SW480 (cell line): ENCODE measurements around the gene PHETA1.

ENCODE experiments used
- DNase-seq: peaks from one replicate; pipeline ENCODE4 v3.0.0-alpha.2; 2016; ENCODE audit warnings: low spot score

PHETA1 gene

DNA sequence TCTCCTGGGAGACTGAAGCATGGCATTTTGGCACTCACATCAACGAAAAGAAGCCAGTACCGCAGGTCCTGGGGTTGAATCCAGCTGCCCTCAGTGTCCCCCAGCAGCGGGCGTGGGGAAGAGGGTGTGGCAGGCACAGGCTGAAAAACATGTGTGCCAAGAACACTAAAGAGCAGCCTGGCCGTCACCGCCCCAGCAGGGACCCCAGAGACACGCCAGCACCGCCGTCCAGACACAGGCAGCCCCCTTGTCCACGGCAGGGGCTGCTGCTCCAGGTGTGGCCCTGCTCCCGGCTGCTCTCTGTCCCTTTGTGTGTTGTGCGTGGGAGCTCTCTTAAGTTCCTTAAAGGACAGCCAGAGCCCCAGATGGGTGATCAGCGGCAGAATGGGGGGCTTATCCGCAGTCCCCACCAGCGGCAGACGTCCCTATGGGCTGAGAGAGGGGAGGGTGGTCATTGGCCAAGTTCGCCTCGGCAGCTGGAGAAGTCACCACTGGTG lies 556 bp downstream of the PHETA1 start:
- no peak for DNase-seq

DNA sequence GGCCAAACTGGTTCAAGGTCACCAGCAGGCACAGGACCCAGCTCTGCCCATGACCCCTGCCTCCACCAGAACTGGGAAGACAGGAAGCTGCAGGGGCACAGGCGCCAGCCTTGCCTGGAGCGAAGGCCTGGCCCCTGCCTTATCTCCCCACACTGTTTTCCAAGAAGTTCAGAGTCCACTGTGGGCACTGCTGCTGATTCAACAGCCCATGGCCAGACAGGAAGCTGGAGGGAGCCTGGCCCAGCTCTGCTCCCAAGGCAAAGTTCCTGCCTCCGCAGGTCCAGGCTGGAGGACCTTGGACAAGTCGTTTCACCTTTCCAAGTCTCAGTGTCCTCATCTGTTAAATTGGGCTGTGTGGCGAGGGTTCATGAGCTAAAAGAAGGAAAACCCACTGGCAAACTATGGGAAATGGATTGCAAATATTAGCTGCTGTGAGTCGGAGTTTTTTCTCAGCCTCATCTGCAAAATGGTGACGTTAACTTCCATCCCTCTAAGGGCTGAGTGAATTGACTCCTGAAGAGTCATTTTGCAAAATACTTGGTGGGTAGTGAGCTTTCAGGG lies 1.2 kb downstream of the PHETA1 start:
- DNase-seq = no peak

DNA sequence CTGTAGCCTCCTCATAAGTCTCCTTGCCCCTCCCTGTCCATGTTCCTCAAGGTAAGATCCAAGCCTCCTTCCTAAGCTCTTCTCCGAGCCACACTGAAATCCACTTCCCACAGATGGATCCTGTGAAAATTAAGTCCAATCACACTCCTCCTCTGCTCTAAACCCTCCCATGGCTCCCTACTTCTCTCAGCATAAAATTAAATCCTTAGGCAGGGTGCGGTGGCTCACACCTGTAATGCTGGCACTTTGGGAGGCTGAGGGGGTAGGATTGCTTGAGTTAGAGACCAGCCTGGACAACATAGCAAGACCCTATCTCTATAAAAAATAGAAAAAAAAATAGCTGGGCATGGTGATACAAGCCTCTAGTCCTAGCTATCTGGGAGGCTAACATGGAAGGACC lies 2.3 kb downstream of the PHETA1 start:
- no peak for DNase-seq

DNA sequence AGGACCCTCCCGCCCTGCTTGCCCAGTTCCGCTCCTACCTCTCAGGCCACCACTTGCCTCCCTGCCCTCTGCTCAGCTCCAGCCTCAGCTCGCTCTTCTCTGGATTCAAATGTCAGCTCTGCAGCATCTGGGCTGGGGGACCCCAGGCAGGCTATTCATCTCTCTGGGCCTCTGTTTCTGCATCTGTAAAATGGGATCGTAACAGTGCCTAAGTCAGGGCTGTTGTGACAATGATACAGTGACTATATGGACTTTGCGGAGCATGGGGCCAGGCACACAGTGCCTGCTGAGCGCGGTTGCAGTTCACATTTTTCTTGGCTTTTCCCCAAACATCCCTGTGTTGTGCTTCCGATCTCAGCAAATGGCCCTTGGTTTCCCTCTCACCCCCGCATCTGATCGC lies 2.8 kb downstream of the PHETA1 start:
- DNase-seq = no peak

DNA sequence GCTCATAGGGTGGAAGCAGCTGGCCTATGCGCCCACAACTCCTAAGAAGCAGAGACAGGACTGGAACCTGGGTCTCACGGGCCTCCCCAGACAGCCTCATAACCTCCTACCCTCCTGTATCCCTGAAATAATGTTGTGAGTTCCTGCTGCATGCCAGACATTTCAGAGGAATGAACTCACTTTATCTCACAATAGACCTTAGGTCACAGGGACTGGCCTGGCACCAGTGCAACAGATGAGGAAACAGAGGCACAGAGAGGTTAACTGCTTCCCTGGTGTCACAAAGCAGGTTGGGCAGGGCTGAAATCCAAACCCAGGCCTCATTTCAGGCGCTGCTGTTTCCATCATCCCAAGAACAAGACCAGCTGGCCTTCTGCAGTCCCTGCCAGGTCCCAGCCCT lies 5.3 kb downstream of the PHETA1 start:
- no peak for DNase-seq

DNA sequence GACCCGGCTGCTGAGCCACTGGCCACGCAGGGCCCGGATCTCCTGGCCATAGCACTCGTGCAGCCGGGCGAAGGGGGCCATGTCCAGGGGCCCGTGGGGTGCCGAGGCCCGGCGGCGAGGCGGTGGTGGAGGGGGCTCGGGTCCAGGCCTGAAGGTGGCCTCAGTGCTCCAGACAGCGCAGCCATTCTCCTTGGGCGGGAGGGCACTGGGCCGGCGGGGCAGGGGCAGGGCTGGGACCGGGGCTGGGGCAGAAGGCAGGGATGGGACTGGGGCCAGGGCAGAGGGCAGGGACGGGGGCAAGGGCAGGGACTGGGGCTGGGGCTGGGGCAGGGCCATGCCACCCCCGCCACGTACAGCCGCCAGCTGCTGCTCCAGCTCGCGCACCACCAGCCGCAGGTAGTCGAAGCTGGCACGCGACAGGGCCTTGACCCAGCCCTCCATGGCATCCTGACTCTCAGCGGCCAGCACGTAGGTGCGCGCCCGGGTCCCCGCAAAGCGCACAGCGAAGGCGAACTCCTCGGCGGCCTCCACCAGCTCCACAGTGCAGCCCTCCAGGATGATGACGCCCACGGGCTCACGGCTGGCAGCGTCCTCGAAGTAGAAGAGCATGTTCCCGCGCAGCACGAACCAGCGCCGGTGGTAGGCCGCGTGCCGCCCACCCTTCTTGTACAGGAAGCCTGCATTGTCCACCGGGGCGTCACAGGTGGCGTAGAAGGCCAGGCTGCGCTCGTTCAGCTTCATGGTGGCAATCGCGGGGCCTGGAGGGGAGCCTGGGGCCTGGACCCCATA lies 6.0 kb downstream of the PHETA1 start:
- DNase-seq = no peak

DNA sequence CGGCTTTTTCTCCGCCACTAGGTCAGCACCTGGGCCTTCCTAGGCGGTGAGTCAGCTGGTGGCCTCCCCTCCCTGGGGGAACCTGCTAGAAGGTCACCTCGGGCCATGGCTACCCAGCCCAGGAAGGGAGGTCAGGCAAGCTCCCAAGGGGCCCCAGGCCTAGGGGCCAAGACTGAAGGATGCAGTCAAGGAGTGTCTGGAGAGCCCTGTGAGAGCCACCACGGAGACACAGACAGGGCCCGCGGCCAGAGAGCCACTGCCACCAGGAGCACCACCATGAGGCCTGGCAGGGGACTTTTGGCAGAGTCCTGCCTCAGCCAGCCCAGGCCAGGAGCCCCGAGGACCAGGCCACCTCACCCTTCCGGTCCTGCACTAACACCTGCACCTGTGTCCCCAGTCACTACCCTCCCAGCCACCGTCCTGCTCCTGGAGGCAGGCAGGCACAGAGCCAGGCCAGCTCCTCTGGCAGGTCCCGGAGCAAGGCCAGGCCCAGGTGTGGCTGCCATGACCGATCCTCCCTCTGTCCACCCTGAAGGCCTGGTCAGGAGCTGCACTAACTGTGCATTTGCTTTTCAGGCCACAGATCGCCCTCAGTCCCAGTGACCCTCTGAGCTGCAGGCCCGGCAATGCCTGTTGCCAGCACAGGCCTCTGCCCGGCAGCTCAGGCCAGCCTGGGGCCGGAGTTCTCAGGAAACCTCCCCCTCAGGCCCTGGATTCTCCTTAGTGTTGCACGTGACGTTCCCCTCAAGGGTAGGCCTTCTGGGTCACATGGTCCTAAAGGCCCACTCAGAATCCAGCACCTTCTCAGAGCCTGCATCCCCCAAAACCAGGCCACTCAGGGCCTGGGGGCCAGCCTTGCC lies 6.9 kb downstream of the PHETA1 start:
- DNase-seq = no peak

DNA sequence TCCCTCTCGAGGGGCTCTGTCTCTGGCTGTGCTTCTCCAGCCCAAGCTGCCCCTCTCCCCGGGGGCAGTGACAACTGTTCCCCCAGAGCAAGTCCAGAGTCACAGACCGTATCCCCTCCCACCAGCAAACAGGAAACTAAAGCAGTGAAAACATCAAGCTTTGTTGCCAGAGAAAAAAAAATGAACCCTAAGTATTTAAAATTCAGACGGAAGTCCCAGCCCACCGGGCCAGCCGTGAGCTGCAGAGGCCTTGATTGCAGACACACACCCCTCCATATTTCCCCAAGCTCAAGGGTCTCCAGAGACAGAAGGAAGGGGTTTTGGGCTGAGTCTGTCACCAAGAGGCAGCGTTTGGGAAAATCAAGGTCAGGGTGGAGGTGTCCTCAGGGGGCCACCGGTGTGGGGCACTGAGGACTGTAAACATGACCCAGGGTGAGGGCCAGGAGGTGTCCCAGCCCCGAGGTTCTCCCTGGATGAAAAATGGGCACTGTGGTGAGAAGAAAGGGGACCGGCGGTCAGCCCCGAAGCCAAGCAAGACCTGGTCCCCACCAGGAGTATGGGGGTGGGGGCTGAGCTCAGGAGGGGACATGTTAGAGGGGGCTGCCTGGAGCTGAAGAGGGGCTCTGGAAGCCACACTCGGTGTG lies 7.7 kb downstream of the PHETA1 start:
- no peak for DNase-seq

DNA sequence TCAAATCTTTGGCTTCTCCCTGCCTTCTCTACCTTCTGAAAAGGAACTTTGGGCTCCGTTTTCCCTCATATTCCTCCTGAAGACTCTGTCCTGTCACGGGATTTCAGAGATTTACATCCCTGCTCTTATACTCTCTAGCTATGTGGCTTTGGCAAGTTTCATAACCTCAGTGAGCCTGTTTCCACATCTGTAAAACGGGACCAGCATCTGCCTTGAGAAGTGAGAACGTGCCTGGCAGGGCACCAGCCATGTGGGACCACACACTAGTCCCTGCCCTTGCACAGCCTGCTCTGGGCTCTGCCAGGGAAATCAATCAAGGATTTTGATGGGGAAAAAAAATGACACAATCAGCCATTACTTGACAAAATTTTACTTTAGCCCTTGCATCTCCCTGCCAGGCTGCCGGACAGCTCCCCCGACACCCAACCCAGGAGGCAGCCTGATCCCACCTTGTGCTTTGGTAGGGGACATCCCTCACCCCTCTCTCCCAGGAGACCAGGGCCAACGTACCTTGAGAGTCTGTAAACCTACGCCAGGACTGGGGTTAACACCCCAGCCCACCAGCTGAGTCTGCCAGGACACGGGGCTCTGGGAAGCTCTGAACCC lies 8.5 kb downstream of the PHETA1 start:
- no peak for DNase-seq

DNA sequence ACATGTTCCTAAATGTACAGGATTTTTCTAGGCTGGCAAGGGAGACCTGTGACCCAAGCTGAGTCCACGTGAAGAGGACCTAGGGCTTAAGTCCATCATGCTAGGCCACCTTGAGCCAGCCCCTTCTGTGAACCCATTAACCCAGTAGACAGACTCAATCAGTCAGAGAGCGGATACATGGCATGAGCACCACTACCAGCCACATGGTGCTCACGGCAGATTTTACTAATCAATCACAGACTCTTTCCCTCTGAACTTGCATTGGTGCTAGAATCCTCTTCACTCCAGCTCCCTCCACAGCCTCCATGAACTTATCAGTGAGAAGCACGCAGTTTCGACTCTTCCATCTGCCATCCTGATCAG lies 9.0 kb downstream of the PHETA1 start:
- DNase-seq = no peak

DNA sequence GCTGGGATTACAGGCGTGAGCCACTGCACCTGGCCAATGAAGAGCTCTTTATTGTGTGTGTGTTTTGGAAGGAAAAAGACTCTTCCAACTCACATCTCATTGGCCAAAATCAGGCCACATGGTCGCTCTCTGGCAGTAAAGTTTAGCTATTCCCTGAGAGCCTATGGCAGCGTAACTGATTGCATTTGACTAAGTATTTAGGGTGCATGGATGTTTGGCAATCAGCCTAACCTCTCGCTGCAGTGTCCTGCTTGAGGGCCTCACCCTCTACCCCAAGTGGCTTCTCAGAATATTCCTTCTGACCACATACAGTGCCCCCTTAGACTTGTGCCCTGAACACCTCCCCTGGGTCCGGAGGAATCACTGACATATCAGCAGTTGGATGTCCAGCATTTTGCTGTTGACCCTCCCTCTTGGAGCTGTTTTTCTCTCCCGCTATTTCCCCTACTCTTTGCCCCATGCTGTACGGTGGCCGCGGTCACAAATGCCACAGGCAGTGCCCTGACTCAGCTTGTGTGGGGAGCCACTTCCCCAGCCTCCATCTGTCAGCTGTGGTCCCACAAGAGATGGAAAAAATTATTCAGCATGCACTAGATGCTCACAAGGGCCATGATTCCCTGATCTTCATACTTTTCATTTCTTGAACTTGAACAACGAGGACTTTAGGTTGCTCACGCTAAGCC lies 9.5 kb downstream of the PHETA1 start:
- DNase-seq = no peak

DNA sequence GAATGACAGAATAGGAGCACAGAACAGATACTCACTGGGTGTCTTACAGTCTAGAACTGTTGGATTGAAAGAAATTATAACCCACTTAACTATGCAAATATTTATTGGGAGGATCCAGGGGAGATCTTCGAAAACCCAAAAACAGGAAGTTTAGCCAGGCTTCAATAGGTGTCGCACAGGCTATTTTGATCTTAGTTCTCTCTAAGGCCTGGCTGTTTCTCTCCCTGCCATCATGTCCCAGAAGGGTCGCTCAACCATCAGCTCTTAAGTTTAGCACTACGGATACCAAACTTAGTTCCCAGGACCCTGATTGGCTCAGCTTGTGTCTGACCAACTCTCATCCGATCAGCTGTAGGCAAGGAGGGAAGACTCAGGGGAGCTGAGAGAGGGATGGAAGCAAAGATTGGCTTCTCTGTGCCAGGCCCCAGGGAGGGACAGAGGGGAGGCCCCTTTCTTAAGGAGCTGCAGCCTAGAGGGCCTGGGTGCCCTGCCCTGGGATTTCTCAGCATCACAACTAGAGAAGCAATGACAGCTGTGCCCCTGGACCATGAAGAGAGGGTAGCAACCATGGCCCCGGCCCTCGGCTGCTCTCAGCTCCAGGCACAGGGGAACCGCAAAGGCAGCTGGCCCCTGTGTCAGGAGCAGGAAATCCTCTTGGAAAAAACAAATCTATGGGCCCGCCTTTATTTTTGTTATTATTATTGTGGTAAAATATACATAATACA lies 13.5 kb downstream of the PHETA1 start:
- DNase-seq = no peak

DNA sequence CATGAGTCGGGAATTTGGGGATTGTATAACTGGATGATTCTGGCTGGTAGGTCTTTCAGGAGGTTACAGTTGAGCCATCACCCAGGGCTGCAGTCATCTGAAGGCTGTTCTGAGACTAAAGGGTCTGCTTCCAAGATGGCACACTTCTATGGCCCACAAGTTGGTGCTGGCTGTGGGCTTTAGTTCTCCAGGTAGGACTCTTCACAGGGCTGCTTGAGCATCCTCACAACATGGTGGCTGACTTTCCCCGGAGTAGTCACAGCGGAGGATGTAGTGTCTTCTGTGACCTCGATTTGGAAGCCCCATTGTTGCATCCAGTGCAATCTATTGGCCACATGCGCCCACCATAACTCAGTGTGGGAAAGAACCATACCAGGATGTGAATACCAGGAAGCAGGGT lies 14.4 kb downstream of the PHETA1 start:
- DNase-seq = no peak

DNA sequence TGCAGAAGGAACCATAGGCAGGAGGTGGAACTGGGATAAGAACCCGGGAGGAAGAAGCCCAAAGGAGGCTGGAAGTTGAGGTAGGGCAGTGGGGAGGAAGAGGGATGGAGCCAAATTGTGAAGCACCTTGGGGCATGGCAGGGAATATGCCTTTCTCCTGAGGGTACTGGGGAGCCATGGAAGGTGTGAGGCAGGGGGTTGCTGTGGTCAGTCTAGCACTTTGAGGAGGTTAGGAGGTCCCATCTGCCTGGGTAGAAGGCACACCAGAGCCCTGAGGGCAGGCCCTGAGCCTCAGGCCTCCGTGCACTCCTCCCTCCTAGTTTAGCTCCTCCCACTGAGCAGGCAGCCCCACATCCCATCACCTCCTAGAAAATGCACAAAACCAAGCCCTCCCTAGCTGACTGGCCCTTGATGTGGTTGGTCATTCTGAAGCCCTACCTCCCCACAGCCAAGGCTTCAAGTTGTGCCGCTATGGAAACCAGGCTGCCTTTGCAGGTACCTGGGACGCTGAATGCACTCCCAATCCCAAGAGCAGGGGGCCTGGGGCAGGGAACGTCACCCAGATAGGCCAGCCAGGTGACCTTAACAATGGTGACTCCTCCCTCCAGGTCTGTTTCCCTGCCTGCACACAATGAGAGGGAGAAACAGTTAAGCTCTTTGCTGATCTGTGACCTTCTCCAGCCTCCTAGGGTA lies 15.1 kb downstream of the PHETA1 start:
- no peak for DNase-seq

DNA sequence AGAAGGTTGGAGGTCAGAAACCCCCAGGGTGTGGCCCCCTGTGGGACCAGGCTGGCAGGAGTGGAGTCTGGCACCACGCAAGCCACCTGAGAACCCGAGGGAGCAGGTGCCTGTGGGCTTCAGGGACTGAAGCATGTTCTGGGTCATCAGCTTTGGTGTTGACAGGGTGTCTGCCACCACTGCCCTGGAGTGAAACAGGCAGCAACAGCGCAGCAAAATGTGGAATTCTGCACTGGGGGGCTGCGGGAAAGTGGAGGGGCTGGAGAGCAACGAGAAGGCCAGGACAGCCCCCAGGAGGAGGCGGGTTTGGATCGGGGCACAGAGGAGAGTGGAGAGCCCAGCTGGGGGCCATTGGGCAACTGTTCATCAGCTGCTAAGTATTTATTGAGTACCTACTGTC lies 15.9 kb downstream of the PHETA1 start:
- DNase-seq = no peak

DNA sequence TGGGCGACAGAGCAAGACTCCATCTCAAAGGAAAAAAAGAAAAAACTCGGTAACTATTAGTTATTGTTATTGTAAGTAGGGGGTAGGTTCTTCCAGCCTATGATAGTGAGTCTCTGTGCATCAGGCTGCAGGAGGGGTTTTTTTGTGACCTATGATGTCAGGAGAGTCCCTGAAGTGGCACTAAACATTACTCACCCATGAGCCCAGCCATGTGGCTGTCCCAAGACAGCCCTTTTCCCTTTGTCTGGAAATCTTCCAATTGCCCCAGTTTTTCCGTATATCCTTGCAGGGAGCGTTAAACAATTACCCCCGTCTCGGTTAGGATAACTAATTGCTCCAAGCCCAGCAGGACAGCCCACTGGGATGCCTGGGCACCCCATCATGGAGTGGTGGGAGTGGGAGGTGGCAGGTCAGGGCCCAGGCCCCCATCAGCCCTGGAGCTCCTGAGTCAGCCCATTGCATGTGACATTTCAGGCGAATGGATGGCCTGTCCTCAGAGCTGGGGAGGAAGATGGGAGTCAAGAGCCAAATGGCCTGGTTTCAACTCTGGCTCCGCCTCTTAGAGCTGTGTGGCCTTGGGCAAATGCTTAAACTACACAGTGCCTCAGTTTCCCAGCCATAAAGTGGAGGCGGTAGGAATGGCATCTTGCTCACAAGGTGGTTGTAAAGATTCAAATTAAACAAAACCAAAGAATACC lies 16.4 kb downstream of the PHETA1 start:
- no peak for DNase-seq

DNA sequence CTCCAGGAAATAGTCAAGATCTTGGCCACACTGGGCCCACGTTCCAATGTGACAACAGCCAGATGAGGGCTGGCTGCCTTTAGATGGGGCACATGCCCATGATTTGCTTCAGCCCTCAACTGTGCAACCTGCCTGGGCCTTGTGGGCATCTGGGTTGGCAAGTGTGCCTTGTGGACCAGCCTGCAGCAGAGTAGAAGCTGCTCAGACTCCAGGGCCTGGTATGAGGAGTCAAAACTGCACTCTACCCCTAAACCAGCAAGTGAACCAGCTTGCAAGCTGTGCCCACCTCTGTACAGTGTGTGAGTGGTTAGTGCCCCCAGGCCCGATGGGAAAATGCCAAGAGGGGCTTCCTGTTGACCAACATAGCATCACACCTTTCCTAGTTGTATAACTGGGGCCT lies 17.9 kb downstream of the PHETA1 start:
- DNase-seq = no peak

DNA sequence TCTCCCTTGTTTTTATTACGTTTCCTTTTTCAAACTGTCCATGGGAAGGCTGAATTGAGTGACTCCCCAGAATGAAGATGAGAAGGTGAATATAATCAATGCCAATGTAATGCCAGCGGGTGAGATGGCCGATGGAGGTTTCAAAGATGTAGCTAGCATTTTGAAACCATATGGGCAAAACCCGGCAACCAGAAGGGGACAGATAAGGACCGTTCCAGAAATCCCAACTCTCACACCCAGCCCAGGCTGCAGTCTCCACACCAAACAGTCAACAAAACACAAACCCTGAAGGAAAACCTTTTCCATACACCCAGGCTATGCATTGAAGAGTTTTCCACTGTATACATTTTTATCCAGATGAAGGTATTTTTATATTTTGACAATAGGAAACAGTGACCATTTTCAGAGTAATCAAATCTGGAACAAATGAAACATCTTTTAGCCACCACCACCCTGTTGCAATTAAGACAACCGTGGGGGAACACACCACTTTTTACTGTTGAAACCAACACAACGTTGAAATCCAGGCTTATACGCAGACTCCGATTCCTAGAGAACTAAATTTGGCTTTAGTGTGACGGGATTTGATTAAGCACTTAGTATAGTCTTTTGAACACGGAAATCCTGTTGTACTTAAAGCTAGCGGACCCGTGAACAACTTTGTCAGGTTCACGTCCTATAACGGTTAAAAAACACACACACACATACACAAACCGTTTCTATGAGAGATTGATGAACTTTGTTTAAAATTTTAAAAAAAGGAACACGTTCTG lies 19.0 kb downstream of the PHETA1 start:
- DNase-seq = no peak
